MV-4-11 (cell line): ENCODE results near the gene KCND3.
A peak's percentile ranks its signal among the peaks of the same experiment; 100 is the strongest.

Source experiments
- DNase-seq: peaks from one replicate; lab custom pipeline; 2025; lab: John Stamatoyannopoulos, UW

Gene KCND3

GRCh38 chr1:111739925-111740765 lies 249.3 kb downstream of the KCND3 start:
- no peak for DNase-seq

DNA sequence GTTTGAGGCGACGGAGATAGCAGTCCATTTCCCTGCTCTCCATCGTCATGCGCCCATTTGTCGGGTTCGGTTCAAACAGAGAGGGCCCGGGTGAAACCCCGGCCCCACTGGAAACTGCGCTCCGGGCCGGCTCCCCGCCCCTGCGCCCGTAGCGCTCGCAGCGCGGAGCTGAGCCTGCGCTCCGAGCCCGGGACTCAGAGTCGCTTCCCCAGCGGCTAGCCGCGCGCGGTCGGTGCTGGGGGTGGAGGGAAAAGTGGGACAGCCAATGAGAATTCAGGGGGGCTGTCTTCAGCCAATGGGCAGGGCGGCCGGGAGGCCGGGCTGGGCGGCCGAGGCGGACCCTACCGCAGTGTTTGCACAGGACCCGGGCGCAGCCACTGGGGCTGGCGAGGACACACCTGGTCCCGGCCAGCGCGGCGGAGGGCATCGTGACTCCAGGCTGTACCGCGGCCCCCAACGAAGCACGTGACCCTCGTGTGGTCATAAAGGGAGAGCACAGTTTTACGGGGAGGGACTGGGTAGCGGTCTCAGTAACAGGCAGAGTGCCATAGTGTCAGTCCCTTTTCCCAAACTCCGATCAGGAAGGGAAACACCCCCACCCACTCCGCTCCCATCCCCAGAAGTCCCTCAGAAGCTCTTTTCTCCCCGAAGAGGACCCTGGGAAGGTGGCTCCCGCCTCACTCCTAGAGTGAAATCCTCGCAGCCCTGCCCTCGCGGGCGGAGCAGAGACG lies 250.1 kb downstream of the KCND3 start, which contains the start of gene INKA2:
Gene INKA2 (minus strand): TSS at position 202 of the 731 bp plus-strand sequence. CDS start 153 bp downstream, at position 49.
- peak; percentile 78 for DNase-seq

DNA sequence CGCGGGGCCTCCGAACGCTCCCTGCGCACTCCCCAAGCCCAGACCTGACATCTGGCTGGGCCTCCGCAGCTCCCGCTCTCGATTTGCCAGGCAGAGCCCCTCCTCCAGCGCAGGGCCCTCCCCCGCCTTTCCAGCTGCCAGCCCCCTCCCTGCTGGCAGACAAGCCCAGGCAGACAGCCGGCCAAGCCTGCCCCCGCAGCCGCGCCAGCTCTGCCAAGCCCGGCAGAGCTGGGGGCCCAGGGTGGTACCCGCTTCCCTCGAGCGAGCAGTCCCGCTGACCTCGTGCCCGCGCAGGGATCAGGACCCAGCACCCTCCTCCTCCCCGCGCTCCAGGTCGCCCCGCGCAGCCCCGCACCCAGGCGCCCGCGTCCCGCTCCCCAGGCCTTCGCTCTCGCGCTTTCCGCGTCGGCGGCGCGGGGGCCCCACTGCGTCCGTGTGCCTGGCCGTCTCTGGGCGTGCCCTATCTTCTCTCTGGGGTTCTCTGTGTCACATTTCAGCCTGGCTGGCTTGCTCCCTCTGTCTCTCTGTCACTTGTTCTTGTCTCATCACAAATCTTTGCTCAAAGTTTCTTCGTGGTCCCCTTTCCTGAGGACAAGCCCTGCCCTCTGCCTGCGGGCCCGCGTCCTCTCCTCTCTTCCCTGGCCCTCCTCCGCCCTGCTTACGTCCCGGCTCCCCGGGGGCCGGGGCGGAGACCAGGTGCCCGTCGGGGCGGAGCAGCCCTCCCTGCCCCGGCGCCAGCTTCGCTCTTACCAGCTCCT lies 250.9 kb downstream of the KCND3 start:
- DNase-seq, result no peak

- DNase-seq, result no peak
These were observed 251.4 kb downstream of the KCND3 start for GRCh38 chr1:111738133-111738435.

GRCh38 chr1:111737216-111738132 lies 252.0 kb downstream of the KCND3 start:
- DNase-seq, result no peak

DNA sequence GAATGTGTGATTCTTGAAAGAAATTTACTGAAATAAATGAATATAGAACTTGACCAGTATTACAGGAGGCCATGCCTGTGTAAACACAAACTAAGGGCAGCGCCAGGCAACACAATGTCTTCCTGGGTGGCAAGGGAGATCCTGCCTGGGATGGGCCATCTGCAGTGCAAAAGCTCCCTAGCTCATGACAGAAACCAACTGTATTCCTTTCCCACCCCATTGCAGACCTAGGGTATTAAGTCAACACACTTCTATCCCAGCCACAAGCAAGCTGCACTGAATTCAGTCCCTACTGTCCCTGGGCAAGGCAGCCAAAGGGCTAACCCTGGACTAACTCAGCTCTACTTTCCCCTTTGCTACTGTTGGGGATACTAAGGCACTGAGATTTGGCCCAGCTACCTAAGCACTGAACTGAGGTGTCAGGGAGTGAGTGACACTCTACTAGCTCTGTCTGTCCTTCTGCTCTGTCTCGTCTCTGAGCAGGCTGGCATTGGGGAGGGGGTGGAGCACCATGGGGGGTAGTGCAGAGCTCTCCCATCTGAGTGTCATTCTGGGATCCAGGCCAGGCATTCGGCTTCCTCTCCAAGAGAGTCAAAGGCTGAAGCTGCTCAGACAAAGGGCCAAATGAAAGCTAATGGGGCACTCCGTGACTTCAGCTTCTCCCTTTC lies 252.8 kb downstream of the KCND3 start:
- no peak for DNase-seq

GRCh38 chr1:111735858-111736544 lies 253.5 kb downstream of the KCND3 start:
- no peak for DNase-seq

DNA sequence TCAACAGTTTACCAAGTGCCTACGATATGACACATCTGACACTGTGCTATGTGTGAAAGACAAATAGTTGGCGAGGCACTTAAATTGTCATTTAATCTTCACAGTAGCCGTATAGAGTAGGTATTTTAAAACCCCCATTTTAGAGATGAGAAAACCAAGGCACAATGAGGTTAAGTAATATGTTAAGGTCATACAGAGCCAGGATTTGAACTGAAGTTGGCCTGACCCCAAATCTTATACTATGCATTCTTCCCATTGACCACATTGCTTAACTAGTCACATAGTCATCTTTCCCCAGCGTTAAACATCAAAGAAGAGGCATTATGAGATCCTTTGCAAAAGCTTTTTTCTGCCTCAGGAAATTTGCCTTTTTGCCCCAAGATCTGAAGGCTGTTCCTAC lies 254.1 kb downstream of the KCND3 start:
- DNase-seq, result no peak

- DNase-seq, result no peak
These were observed 254.6 kb downstream of the KCND3 start for GRCh38 chr1:111734856-111735255.

- no peak for DNase-seq
These were observed 255.0 kb downstream of the KCND3 start for GRCh38 chr1:111734426-111734825.

DNA sequence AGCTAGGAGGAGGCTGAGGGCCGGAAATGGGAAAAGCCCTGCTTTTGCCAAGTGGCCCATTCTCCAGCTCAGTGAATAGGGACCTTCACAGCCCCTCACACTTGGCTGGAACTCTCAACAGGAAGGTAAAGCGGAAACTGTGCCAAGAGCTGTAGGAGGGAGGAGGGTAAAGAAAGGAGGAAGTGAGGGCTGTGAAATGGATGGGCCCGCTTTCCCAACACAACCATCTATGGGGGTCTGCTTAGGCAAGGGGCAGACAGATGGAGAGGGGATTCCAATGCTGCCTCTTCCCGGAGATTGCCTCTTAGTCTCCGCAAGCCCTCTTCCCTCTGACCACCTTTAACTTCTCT lies 255.5 kb downstream of the KCND3 start:
- DNase-seq, result peak; percentile 56

DNA sequence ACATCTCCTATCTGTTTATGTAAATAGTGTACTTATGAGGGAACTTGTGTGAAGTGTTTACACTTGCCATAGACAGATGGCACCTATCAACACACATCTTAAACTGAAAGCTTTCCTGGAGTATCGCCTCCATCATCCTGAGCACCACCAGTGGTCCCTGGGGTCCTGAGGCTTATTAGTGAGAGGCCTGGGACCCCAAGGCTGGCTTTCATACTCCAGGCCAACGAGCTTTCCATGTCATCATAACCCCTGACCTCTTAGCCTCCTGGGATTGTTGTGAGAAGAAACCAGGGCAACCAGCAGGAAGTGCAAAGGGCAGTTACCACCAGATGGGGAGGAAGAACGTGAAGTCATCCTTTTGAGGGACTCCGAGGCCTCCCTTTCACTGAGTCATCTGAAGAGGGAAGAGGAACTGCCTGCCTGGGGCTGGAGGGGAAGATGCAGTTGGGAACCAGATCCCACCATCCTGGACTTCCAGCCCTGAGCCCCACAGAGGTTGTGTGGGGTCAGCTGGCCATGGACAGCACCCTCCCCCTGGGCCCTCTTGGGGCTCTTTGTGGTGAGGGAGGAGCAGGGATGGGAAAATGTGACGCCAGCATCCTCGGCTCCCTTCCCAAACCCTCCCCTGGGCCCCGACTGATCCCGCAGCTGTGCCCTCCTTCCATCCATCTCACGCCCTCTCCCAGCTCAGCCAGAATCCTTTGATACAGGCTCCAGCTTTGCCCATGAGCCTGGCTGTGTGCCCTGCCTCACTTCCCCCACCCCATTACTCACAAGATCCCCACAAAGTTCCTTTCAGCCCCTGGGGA lies 256.1 kb downstream of the KCND3 start:
- DNase-seq, result peak; percentile 97

- DNase-seq, result no peak
These were observed 256.8 kb downstream of the KCND3 start for GRCh38 chr1:111732718-111733117.

DNA sequence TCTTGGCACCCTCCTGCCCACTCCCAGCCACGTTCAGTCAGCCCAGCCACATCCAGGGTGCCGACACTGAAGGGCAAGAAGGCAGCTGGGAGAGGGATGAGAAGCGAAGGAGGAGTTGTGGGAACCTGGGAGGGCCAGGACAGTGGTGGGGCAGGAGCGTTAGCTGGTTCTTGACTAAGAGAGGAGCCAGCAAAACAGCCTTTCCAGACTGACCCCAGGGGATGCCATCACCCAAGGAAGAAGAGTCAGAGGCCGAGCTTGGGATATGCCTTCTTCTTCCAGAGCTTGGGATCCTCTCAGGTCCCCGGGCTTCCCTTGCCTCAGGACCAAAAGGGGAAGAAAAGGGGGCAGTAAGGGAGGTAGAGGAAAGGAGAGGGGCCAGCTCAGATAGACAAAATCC lies 257.5 kb downstream of the KCND3 start:
- DNase-seq, result no peak

DNA sequence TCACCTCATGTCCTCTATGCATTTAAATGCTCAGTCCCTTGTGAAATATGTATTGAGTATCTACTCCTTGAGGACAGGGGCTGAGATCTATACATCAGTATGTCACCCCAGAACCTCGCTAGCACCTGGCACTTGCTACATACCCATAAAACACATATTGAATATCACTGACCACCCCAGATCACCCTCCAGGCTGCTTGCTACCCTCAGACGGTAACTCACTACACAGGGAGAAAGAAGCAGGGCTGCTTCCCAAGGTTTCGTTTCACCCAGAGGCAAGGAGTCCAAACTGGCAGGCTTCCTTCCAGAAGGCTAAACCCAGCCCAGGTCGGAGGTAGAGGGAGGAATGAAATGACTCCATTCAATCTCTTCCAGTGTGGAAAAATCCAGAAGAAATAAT lies 258.8 kb downstream of the KCND3 start:
- no peak for DNase-seq

GRCh38 chr1:111729946-111730681 lies 259.4 kb downstream of the KCND3 start:
- DNase-seq, result no peak

GRCh38 chr1:111729271-111729921 lies 260.1 kb downstream of the KCND3 start:
- DNase-seq, result no peak

DNA sequence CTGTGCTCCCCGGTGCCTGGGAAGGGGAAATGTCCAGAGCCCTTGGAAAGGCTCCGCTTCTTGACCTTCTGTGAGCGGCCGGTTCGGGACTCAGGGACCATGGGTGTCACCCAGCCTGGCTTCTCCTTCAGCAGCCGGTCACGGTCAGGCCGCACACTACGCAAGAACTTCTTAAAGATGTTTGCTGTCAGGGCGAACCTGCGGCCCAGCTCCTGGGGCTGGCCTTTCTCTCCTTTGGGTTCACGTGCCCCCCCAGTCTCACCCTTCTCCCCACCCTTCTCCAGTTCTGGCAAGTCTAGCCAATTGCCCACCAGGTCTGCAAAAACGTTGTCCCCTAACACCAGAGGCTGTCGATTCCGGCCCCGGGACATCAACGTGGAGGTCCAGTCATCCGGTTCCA lies 262.4 kb downstream of the KCND3 start:
- no peak for DNase-seq
